A673 (cell line): ENCODE results near the gene DCP1B.

ENCODE experiments used
- CTCF ChIP-seq: fragments of 300-800, 200-600 bp; sonication (generic); conservative IDR thresholded peaks from 2 replicates; pipeline ENCODE4 v1.5.1; 2017; ENCODE audit warnings: low read depth, mild to moderate bottlenecking, antibody characterized with exemption, low read length, moderate library complexity, mixed read lengths
- EZH2 ChIP-seq: fragments of 200-600 bp; sonication (generic); IDR thresholded peaks from 2 replicates; pipeline ENCODE4 v1.6.1; 2017; ENCODE audit warnings: borderline replicate concordance, low read depth, mild to moderate bottlenecking, mixed read lengths, antibody characterized with exemption, low read length; ENCODE audit not compliant: poor library complexity, severe bottlenecking

- no peak for TF ChIP-seq CTCF
- TF ChIP-seq EZH2: no peak
Measured at GRCh38 chr12:1956716-1957115, 47.5 kb downstream of the DCP1B start.
